ENCODE data around the gene SSR2.
A peak's percentile ranks its signal among the peaks of the same experiment; 100 is the strongest.

SSR2 gene

DNA sequence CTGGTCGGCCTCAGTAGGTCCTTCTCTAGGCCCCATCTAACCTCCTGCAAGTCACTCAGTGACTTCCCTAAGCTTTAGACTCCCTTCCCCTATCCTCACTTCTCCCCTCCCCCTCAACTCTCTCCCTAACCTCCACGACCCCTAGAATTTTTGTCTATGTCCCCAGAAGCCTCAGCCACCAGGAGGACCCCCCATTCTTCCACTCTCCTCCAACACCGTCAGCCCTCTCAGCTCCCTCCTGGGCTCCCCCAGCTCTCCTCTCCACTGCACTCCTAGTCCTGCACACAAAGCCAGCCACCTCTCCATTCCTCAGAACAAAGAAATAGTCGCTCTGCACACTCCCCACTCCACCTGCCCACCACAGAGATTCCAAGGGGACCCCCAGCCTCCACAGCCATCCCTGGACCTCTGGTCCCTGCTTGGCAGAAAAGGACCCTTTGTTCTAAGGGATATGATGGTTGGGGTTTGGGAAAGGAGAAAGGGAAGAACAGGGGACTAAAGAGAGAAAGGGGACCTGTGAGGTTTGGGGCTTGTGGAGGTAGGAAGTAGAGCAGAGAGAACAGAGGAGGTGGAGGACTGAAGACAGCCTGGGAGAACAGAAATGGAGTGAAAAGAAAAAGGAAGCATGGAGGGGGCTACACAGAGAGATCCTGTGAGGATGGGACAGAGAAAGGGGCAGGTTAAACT, 45.2 kb downstream of the SSR2 start:
- in situ Hi-C loops (cut with HindIII; ENCODE audit: low pct_ligation_motif_present, low sequenced_read_pairs): no loop called here
- no peak for TF ChIP-seq CTCF (IDR thresholded peaks at IDR 0.05; ENCODE audit: low read depth, low read length, missing control alignments)
- H3K36me3 ChIP-seq (replicated peaks): peaks cover 6% of the 10 kb centered on the region
- H3K4me3 ChIP-seq (ENCODE audit: low read depth, low read length): peak overlapping the region; percentile 90
- no peak overlapping the region for H3K27ac ChIP-seq
- no peak for DNase-seq
- no peaks in the 10 kb centered on the region for H3K27me3 ChIP-seq (replicated peaks)

DNA sequence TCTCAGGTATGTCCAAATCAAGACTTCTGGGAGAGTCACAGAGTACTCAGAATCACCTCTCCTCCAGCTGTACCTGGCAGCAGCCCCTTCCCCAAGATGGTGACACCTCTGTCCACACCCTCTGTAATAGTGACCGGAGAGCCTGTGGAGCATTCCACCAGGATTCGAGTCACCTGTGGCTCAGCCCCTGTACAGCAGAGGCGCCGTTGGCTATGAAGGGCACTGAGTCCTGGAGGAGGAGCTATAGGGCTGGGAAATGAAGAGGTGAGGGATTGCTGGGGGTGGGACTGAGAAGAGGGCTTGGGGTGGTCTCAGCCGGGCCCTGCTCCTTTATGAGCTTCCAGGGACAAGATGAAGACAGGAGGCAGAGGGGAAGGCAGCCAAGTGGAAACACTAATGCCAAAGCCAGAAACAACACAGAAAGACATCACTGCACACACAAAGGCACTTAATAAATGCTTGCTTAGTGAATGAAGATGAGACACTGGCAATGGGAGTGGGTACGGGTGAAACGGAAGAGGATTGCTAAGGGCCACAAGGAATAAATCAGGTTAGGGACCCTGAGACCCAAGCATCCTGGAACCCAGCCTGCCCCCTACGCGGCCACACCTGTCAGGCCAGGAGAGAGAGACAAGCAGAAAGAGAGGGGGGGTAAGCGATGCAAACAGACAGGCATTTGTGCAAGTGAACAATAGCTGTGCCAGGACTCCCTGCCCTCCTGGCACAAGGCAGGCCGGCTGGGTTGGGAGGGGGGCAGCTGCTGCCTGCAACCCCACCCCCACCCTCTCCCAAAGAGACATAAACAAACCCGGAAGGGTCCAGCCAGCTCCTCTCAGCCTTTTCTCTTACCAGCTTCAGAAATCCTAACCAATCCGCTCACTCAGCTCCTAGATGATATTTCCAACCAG, 46.3 kb downstream of the SSR2 start:
- DNase-seq: no peak
- in situ Hi-C loops (cut with HindIII; ENCODE audit: low pct_ligation_motif_present, low sequenced_read_pairs): no loop called here
- Histone ChIP-seq H3K36me3 (replicated peaks) (peaks cover 9% of the 10 kb centered on the region), H3K27me3 (replicated peaks) (no peaks in the 10 kb centered on the region), H3K4me3 (ENCODE audit: low read depth, low read length) (peak overlapping the region; percentile 90), H3K27ac (no peak overlapping the region)
- TF ChIP-seq CTCF (IDR thresholded peaks at IDR 0.05; ENCODE audit: low read depth, low read length, missing control alignments): no peak

DNA sequence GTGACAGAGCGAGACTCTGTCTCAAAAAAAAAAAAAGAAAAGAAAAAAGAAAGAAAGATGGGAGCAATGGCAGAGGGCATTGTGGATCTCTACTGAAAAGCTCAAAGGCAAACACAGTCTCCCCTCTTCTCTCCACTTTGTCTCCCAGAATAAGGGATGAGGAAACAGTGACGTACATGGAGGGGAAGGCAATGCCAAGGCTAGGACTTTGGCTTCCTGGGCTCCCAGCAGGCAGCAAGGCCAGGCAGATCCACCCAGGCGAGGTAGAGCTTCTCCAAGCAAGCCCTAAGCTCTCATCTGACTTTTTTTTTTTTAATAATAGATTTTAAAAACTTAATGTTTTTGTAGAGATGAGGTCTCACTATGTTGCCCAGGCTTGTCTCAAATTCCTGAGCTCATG, 47.0 kb downstream of the SSR2 start:
- no peak overlapping the region for H3K27ac ChIP-seq
- no peak overlapping the region for H3K4me3 ChIP-seq (ENCODE audit: low read depth, low read length)
- no peak for TF ChIP-seq CTCF (IDR thresholded peaks at IDR 0.05; ENCODE audit: low read depth, low read length, missing control alignments)
- DNase-seq: no peak
- in situ Hi-C loops (cut with HindIII; ENCODE audit: low pct_ligation_motif_present, low sequenced_read_pairs): no loop called here
- peaks cover 15% of the 10 kb centered on the region for H3K36me3 ChIP-seq (replicated peaks)
- H3K27me3 ChIP-seq (replicated peaks): no peaks in the 10 kb centered on the region

GRCh38 chr1:155971910-155972809, 48.6 kb downstream of the SSR2 start:
- in situ Hi-C loops (cut with HindIII; ENCODE audit: low pct_ligation_motif_present, low sequenced_read_pairs): no loop called here
- Histone ChIP-seq H3K27me3 (replicated peaks) (no peaks in the 10 kb centered on the region), H3K27ac (no peak overlapping the region), H3K4me3 (ENCODE audit: low read depth, low read length) (no peak overlapping the region), H3K36me3 (replicated peaks) (peaks cover 29% of the 10 kb centered on the region)
- no peak for DNase-seq
- TF ChIP-seq CTCF (IDR thresholded peaks at IDR 0.05; ENCODE audit: low read depth, low read length, missing control alignments): no peak

DNA sequence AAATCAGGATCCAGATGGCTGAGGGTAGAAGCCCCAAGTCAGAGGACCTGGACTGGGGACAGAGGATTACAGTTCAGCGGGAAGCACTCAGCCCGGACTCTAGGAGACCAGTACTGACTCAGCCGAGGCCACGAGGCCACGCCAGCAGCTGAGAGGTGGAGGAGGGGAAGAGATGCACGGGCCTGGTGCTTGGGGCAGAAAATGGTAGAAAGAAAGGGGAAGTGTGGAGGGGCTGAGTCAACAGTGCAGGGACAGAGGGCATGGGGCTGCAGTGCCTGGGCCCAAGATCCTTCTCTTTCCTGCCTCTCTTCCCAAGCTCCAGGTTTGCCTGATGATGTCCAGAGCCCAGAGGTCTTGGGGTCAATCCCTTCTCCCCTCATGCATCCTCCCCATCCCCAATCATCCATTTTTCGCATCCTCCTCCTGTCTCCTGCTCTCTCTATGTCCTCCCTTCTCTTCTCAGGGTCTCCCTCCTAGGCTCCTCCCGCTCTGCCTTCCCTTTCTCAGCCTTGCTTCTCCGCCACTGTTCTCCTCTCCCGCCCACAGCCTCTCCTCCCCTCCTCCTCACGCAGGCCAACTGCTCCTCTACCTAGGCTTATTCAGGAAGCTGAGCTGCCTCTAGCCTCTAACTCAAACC, 50.1 kb downstream of the SSR2 start:
- peak; percentile 71 for DNase-seq
- in situ Hi-C loops (cut with HindIII; ENCODE audit: low pct_ligation_motif_present, low sequenced_read_pairs): no loop called here
- TF ChIP-seq CTCF (IDR thresholded peaks at IDR 0.05; ENCODE audit: low read depth, low read length, missing control alignments): no peak

More for the DNA sequence above, 50.1 kb downstream of the SSR2 start:
- H3K4me3 ChIP-seq (ENCODE audit: low read depth, low read length): no peak overlapping the region
- no peaks in the 10 kb centered on the region for H3K27me3 ChIP-seq (replicated peaks)
- H3K36me3 ChIP-seq (replicated peaks): peaks cover 44% of the 10 kb centered on the region
- H3K27ac ChIP-seq: peak overlapping the region; percentile 69
